ENCODE data around the gene RASGRF1.

The RASGRF1 gene

DNA sequence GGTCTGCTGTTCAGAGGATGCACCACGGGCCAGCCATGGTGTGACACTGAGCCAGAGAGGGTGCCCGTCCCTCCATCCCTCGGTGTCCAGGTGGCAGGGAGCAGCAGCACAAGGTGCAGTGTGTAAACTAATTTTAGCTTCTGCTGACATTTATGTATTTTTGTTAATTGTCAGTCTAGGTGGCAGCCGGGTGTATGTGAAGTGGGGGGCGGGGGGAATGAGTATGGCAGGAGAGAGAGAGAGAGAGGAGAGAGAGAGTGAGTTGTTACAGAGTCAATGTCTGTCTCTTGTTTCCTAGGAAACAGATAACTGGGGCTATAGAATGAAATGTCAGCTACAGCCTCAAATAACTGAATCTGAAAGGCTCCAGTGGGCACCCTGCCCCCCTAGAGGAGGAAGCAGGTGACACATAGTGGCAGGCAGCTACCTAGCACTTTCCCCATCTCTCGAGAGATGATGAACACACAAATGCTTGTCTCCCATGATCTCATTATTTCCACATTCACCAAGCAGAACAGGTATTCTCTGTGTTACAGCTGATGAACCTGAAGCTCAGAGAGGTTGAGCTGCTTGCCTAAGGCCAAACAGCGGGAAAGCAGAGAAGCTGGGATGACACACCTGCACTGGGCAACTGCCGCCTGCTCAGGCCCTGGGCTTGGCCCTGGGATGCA, 24.7 kb downstream of the RASGRF1 start:
- Histone ChIP-seq H3K9ac (no peak overlapping the region), H3K4me2 (no peak overlapping the region), H3K79me2 (ENCODE audit: insufficient read depth, low read depth) (no peaks in the 10 kb centered on the region), H2AFZ (ENCODE audit: low read depth) (no peak overlapping the region), H4K20me1 (ENCODE audit: insufficient read depth) (no peaks in the 10 kb centered on the region), H3K4me3 (IDR thresholded peaks at IDR 0.05; ENCODE audit: insufficient read depth, low read depth, low read length) (no peak overlapping the region), H3K27me3 (ENCODE audit: insufficient read depth, low read depth) (no peaks in the 10 kb centered on the region), H3K27ac (no peak overlapping the region), H3K36me3 (ENCODE audit: insufficient read depth) (no peaks in the 10 kb centered on the region), H3K4me1 (ENCODE audit: low read depth, poor library complexity, severe bottlenecking) (peaks cover 14% of the 10 kb centered on the region)
- TF ChIP-seq, protein P1, sequence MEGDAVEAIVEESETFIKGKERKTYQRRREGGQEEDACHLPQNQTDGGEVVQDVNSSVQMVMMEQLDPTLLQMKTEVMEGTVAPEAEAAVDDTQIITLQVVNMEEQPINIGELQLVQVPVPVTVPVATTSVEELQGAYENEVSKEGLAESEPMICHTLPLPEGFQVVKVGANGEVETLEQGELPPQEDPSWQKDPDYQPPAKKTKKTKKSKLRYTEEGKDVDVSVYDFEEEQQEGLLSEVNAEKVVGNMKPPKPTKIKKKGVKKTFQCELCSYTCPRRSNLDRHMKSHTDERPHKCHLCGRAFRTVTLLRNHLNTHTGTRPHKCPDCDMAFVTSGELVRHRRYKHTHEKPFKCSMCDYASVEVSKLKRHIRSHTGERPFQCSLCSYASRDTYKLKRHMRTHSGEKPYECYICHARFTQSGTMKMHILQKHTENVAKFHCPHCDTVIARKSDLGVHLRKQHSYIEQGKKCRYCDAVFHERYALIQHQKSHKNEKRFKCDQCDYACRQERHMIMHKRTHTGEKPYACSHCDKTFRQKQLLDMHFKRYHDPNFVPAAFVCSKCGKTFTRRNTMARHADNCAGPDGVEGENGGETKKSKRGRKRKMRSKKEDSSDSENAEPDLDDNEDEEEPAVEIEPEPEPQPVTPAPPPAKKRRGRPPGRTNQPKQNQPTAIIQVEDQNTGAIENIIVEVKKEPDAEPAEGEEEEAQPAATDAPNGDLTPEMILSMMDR (conservative IDR thresholded peaks at IDR 0.05; ENCODE audit: low read depth, low read length) = no peak

DNA sequence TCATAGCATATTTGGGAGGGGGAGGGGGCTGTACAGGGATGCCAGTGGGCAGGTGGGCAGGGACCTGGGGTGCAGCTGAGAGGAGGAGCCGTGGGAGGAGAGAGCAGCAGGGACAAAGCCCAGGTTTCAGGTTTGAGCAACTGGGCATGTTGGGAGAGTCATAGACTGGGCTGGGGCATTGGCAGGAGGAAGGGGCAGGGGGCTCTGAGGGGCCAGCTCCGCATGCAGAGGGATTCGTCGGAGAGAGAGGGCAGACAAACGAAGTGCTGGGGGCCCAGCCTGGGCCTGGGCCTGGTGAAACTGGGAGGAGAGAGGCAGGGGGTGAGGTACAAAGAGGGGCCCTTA, 25.2 kb downstream of the RASGRF1 start:
- no peak overlapping the region for H3K4me3 ChIP-seq (IDR thresholded peaks at IDR 0.05; ENCODE audit: insufficient read depth, low read depth, low read length)
- no peaks in the 10 kb centered on the region for H3K36me3 ChIP-seq (ENCODE audit: insufficient read depth)
- TF ChIP-seq, protein P1 (conservative IDR thresholded peaks at IDR 0.05; ENCODE audit: low read depth, low read length) = no peak
- H3K9ac ChIP-seq = no peak overlapping the region
- H3K27me3 ChIP-seq (ENCODE audit: insufficient read depth, low read depth) = no peaks in the 10 kb centered on the region
- H3K4me1 ChIP-seq (ENCODE audit: low read depth, poor library complexity, severe bottlenecking) = peaks cover 14% of the 10 kb centered on the region
- no peaks in the 10 kb centered on the region for H4K20me1 ChIP-seq (ENCODE audit: insufficient read depth)
- no peak overlapping the region for H2AFZ ChIP-seq (ENCODE audit: low read depth)
- no peak overlapping the region for H3K27ac ChIP-seq
- no peak overlapping the region for H3K4me2 ChIP-seq
- no peaks in the 10 kb centered on the region for H3K79me2 ChIP-seq (ENCODE audit: insufficient read depth, low read depth)

DNA sequence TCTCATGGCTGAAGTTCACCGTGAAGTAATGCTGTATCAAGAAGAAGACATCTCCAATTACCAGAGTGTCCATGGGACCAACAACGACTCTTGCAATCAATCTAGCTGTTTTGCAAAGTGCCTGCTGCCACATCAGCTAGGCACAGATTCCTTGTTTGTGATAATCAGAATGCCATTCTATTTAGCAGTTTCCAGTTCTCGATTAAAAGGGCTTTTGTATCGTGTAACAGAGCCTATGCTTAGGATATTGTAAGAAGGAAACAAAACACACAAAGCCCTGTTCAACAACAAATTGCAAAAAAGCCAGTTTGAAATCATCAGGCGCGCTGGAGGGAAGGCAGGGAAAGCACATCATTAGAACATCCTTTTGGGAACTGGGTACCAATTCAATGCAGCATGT, 26.1 kb downstream of the RASGRF1 start:
- TF ChIP-seq, protein P1 (conservative IDR thresholded peaks at IDR 0.05; ENCODE audit: low read depth, low read length) = no peak
- H3K4me3 ChIP-seq (IDR thresholded peaks at IDR 0.05; ENCODE audit: insufficient read depth, low read depth, low read length) = no peak overlapping the region

DNA sequence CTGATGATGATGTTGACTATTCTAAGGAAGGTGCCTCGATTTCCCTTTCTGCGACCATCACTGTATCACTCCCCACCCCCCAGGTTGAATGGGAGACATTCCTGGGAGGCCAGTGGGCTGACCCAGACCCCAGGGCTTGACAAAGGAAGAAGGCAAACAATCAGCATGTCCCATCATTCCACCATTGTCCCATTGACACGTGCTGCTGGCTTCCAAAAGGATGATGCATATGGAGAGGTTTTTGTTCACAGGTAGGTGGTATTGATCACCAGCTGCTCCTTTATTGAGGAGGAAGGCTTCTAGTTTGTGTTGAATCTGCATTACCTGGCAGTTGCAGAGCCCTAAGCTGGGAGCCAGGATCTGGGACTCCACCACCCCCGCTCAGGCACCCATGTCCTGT, 30.4 kb downstream of the RASGRF1 start:
- H3K79me2 ChIP-seq (ENCODE audit: insufficient read depth, low read depth) = no peaks in the 10 kb centered on the region
- H3K9ac ChIP-seq = no peak overlapping the region
- no peak overlapping the region for H3K4me3 ChIP-seq (IDR thresholded peaks at IDR 0.05; ENCODE audit: insufficient read depth, low read depth, low read length)
- no peaks in the 10 kb centered on the region for H3K27me3 ChIP-seq (ENCODE audit: insufficient read depth, low read depth)
- TF ChIP-seq, protein P1 (conservative IDR thresholded peaks at IDR 0.05; ENCODE audit: low read depth, low read length) = no peak
- no peaks in the 10 kb centered on the region for H3K4me1 ChIP-seq (ENCODE audit: low read depth, poor library complexity, severe bottlenecking)
- H4K20me1 ChIP-seq (ENCODE audit: insufficient read depth) = no peaks in the 10 kb centered on the region
- H2AFZ ChIP-seq (ENCODE audit: low read depth) = no peak overlapping the region
- no peak overlapping the region for H3K27ac ChIP-seq
- H3K4me2 ChIP-seq = no peak overlapping the region
- no peaks in the 10 kb centered on the region for H3K36me3 ChIP-seq (ENCODE audit: insufficient read depth)

More for the DNA sequence above, 26.1 kb downstream of the RASGRF1 start:
- Histone ChIP-seq H4K20me1 (ENCODE audit: insufficient read depth) (no peaks in the 10 kb centered on the region), H3K36me3 (ENCODE audit: insufficient read depth) (no peaks in the 10 kb centered on the region), H3K27me3 (ENCODE audit: insufficient read depth, low read depth) (no peaks in the 10 kb centered on the region), H3K79me2 (ENCODE audit: insufficient read depth, low read depth) (no peaks in the 10 kb centered on the region), H3K27ac (no peak overlapping the region), H3K4me1 (ENCODE audit: low read depth, poor library complexity, severe bottlenecking) (peaks cover 14% of the 10 kb centered on the region), H2AFZ (ENCODE audit: low read depth) (no peak overlapping the region), H3K4me2 (no peak overlapping the region), H3K9ac (no peak overlapping the region)
